Heart right ventricle (tissue), 16 donors: Measurements from ENCODE around the gene TMEM185A. TPM values are rescaled to one million over a fixed set of nuclear protein-coding genes. Genes with fewer than 3 reads are reported as not detected.
"Not testable (repeated sequence)": the region's sequence is repeated elsewhere in the genome, so short reads cannot be mapped to it uniquely, and the experiment has no call there.

Experiments used
- ATAC-seq, 8 donors: fragments of 200-7000 bp; cut with Tn5 transposase; one replicate each; pipeline ENCODE4 v1.9.1; 2020; ENCODE audit warnings: mild to moderate bottlenecking in 8 of 8, moderate library complexity in 8 of 8, moderate number of reproducible peaks in 1 of 8
- DNase-seq, 2 donors: peaks; one replicate each; pipeline ENCODE4 v3.0.0-alpha.2; 2020
- H3K27ac ChIP-seq, 10 donors: fragments of 200-600 bp; sonication (generic) in 2 of 10; one replicate each; pipeline versions ENCODE4 v1.5.0 to v1.8.0; 2020 to 2022; ENCODE audit warnings: mild to moderate bottlenecking in 3 of 10
- H3K27me3 ChIP-seq, 7 donors: fragments of 200-600 bp; one replicate each; pipeline ENCODE4 v1.8.0; 2021 to 2022; ENCODE audit warnings: mild to moderate bottlenecking in 2 of 7
- H3K36me3 ChIP-seq, 9 donors: fragments of 200-600 bp; sonication (generic) in 1 of 9; one replicate each; pipeline versions ENCODE4 v1.5.0 to v1.8.0; 2020 to 2022; ENCODE audit warnings: mild to moderate bottlenecking in 2 of 9
- H3K4me1 ChIP-seq, 9 donors: fragments of 200-600 bp; sonication (generic) in 1 of 9; one replicate each; pipeline versions ENCODE4 v1.5.0 to v1.8.0; 2020 to 2022; ENCODE audit warnings: mild to moderate bottlenecking in 4 of 9
- H3K4me3 ChIP-seq, 10 donors: fragments of 200-600 bp; sonication (generic) in 2 of 10; one replicate each; pipeline versions ENCODE4 v1.5.0 to v1.8.0; 2020 to 2022; ENCODE audit warnings: mild to moderate bottlenecking in 7 of 10, moderate library complexity in 2 of 10
- H3K9me3 ChIP-seq, 11 donors: fragments of 200-600 bp in 10 of 11; sonication (generic) in 2 of 11; one replicate each; pipeline versions ENCODE4 v1.5.0 to v1.8.0; 2013 to 2022; ENCODE audit warnings: mild to moderate bottlenecking in 2 of 11, control low read depth in 1 of 11, moderate library complexity in 1 of 11
- WGBS, 2 donors: extraction: QIAGEN DNeasy Blood & Tissue Kit; methylation state at CpG; one replicate each; pipeline ENCODE4 v1.1.7; 2013; ENCODE audit warnings: inconsistent platforms in 1 of 2; 5-methylcytosine and 5-hydroxymethylcytosine counted together
- intact Hi-C, 10 donors: fragments of 100-400 bp; cut with DNase I; formaldehyde crosslinking; loops; one replicate each; pipeline versions ENCODE4 v1.11.1 to v1.14.2; 2022
- polyA plus RNA-seq, 2 donors: library from polyadenylated mRNA; stranded (reverse); fragments of 200-250 nt; gene quantifications; one replicate each; pipeline ENCODE4 v1.2.3, GENCODE V29; 2013
- total RNA-seq, 10 donors: library from RNA; stranded (reverse); fragmentation: NEBNext Ultra II Directional in 3 of 10; extraction: Animal tissue kit (Norgen Biotek cat#: 25700) in 3 of 10; gene quantifications; one replicate each; pipeline versions ENCODE4 v1.2.1 to v1.2.4, GENCODE V29; 2021 to 2023
- TF ChIP-seq, protein P1 (sequence below), 9 donors: fragments of 200-600 bp; sonication (generic) in 2 of 9; IDR thresholded peaks; one replicate each; pipeline versions ENCODE4 v1.5.0 to v1.8.0; 2021 to 2022; ENCODE audit warnings: antibody characterized with exemption in 9 of 9, mild to moderate bottlenecking in 5 of 9, moderate library complexity in 1 of 9
- donor health status: Arrhythmogenic right ventricular cardiomyopathy.
- donor health status: ischemic (EF 13 %, LVEDD 7.1; RV severe dilation, severe dysfunction).
- donor health status: healthy with polysubstance abuse.
- donor health status: DM: no; HTN: yes; CAD: no.
- donor health status: DM: no; HTN: no; CAD: no.
- donor health status: ischemic (EF 25% LVEDD 6.9; RV normal size, moderate dysfunction).
- donor health status: ischemic (EF 25% LVEDD 5.7; RV mildly dilated, moderate dysfunction).
- donor health status: healthy.
- donor health status: DM: yes; HTN: yes; CAD: no.
- donor health status: Ischemic cardiomyopathy.
- donor health status: ischemic (EF 35%, LVEDD 5.7; RV mildly dilated, moderate dysfunction).
- donor health status: nonischemic (EF 11% LVEDD 7.7; RV severe dilation, severe dysfunction).
- donor health status: DM: yes; HTN: yes; CAD: no.
- donor health status: PGD.
- donor health status: ischemic (EF 29% LVEDD 5.4; RV normal size, mild dysfunction).
- donor health status: nonischemic (EF 23%, LVEDD 6.1; RV moderate dilation, normal function).

TMEM185A gene
- total and polyA plus RNA-seq, 12 donors = 12.7 to 42.8 (median 33.1) TPM

DNA sequence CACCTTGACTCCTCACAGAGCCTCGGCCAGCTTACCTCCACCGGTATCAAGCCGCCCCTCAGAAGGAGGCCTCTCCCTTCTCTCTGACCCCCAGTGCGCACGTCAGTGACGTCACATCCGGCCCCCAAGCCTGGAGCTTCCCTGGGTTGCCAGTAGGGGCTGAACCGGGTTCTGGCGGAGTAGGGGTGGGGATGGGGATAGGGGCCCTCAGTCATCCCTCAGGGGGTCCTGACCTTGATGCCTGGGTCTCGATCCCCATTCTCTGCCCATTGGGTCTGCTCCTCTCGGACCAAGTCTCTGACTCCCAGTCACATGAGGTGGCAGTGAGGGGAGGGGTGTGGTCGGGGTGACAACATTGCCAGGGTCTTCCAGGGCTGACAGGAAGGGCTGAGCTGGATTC lies 44.2 kb downstream of the TMEM185A start, which contains the start of gene MAGEA9B:
TSS of gene MAGEA9B (minus strand) at position 101 of the 400 bp plus-strand sequence. CDS start 4,280 bp downstream, outside the sequence.
- ATAC-seq, H3K27ac ChIP-seq, H3K4me3 ChIP-seq, DNase-seq, H3K4me1 ChIP-seq, H3K36me3 ChIP-seq, intact Hi-C loops, H3K27me3 ChIP-seq, H3K9me3 ChIP-seq: not testable (repeated sequence)
- WGBS, 2 donors = no CpG with 5 or more reads among the region's 12 CpGs

DNA sequence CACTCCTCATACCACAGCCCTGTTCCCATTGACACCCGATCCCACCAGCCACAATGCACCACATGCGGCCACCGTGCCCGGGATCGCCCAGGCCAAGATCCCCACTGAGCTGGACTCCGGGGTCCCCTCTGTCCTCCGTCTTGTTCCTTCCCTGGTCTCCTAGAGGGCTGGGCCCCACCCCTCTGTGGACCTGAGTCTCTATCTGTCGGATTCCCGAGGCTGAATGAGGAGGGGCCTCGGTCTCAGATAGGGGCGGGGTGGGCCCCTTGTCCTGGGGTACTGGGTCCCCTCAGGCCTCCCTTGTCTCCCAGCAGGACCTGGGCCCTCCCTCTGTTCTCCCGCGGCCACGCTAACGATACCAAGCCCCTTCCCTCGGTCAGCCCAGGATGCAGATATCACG lies 46.0 kb downstream of the TMEM185A start:
- peak in 1 of 8 donors; percentile 48 for ATAC-seq
- H3K4me1 ChIP-seq, H3K27ac ChIP-seq, H3K9me3 ChIP-seq, H3K4me3 ChIP-seq, DNase-seq, H3K27me3 ChIP-seq, intact Hi-C loops, H3K36me3 ChIP-seq: not testable (repeated sequence)
- 94 to 96% methylated on average over 3 to 5 of the region's 17 CpGs for WGBS, 2 donors

- peak in 1 of 8 donors; percentile 48 for ATAC-seq
- DNase-seq, H3K36me3 ChIP-seq, H3K27ac ChIP-seq, H3K9me3 ChIP-seq, intact Hi-C loops, H3K27me3 ChIP-seq, H3K4me1 ChIP-seq, H3K4me3 ChIP-seq: not testable (repeated sequence)
- no CpG with 5 or more reads among the region's 1 CpG for WGBS, 2 donors
Observed at GRCh38 chrX:149573456-149573855, 58.1 kb downstream of the TMEM185A start.

GRCh38 chrX:149572743-149573142 lies 58.8 kb downstream of the TMEM185A start:
- Histone ChIP-seq H3K27ac (no peak overlapping the region), H3K4me3 (no peak overlapping the region), H3K4me1 (peaks cover 0 to 7% (median 0%) of the 10 kb centered on the region in 9 donors), H3K36me3 (no peaks in the 10 kb centered on the region), H3K27me3 (no peaks in the 10 kb centered on the region), H3K9me3 (no peaks in the 10 kb centered on the region)
- intact Hi-C loops = no loop called here
- ATAC-seq = no peak
- 64% methylated on average over 1 of the region's 1 CpG; no CpG with 5 or more reads in 1 of the 2 donors for WGBS, 2 donors
- no peak for DNase-seq
- TF ChIP-seq, protein P1, sequence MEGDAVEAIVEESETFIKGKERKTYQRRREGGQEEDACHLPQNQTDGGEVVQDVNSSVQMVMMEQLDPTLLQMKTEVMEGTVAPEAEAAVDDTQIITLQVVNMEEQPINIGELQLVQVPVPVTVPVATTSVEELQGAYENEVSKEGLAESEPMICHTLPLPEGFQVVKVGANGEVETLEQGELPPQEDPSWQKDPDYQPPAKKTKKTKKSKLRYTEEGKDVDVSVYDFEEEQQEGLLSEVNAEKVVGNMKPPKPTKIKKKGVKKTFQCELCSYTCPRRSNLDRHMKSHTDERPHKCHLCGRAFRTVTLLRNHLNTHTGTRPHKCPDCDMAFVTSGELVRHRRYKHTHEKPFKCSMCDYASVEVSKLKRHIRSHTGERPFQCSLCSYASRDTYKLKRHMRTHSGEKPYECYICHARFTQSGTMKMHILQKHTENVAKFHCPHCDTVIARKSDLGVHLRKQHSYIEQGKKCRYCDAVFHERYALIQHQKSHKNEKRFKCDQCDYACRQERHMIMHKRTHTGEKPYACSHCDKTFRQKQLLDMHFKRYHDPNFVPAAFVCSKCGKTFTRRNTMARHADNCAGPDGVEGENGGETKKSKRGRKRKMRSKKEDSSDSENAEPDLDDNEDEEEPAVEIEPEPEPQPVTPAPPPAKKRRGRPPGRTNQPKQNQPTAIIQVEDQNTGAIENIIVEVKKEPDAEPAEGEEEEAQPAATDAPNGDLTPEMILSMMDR (IDR thresholded peaks at IDR 0.05) = no peak

- H3K36me3 ChIP-seq = no peaks in the 10 kb centered on the region
- ATAC-seq (no peak), DNase-seq (no peak)
- 89% methylated on average over 7 of the region's 7 CpGs; no CpG with 5 or more reads in 1 of the 2 donors for WGBS, 2 donors
- intact Hi-C loops = no loop called here
- no peak overlapping the region for H3K27ac ChIP-seq
- H3K4me3 ChIP-seq = no peak overlapping the region
- TF ChIP-seq, protein P1 (IDR thresholded peaks at IDR 0.05) = no peak
- peaks cover 0 to 7% (median 0%) of the 10 kb centered on the region in 9 donors for H3K4me1 ChIP-seq
- no peaks in the 10 kb centered on the region for H3K9me3 ChIP-seq
- no peaks in the 10 kb centered on the region for H3K27me3 ChIP-seq
Observed at GRCh38 chrX:149571770-149572169, 59.8 kb downstream of the TMEM185A start.

- ATAC-seq (no peak), DNase-seq (no peak)
- no peaks in the 10 kb centered on the region for H3K9me3 ChIP-seq
- peaks cover 0 to 7% (median 0%) of the 10 kb centered on the region in 9 donors for H3K4me1 ChIP-seq
- no peak overlapping the region for H3K4me3 ChIP-seq
- H3K27me3 ChIP-seq = no peaks in the 10 kb centered on the region
- no peak overlapping the region for H3K27ac ChIP-seq
- intact Hi-C loops = no loop called here
- WGBS, 2 donors = 62% methylated on average over 6 of the region's 6 CpGs; no CpG with 5 or more reads in 1 of the 2 donors
- no peaks in the 10 kb centered on the region for H3K36me3 ChIP-seq
- TF ChIP-seq, protein P1 (IDR thresholded peaks at IDR 0.05) = no peak
Observed at GRCh38 chrX:149570668-149571067, 60.9 kb downstream of the TMEM185A start.
